ENCODE results near the gene TRRAP. TPM values are rescaled to one million over a fixed set of nuclear protein-coding genes. Genes with fewer than 3 reads are reported as not detected.

Gene TRRAP
- total and polyA plus RNA-seq, 2 of the 8 experiments (the other 6 are each of a cell fraction or from before 2014, with no cell fraction given) = 21.7 to 48.6 TPM

- ChIA-PET CTCF (ENCODE audit: partially characterized antibody) (interaction anchor here (0.8 to 1.2 kb wide), 5 partner anchors 14 to 24 kb away, joined by 3 to 6 read pairs (median 4); no protein-coding TSS in a partner anchor), POLR2A (ENCODE audit: partially characterized antibody) (interaction anchor here (1.6 kb wide), 1 partner anchor 11 kb away, joined by 3 read pairs; no protein-coding TSS in a partner anchor)
- H2AFZ ChIP-seq (ENCODE audit: low read length) = no peak overlapping the region
- DNase-seq (ENCODE audit: low read depth in 1 of 2, low spot score in 2 of 2) (no peak), FAIRE-seq (no peak)
- H2BK5ac ChIP-seq (ENCODE audit: low read depth, low read length) = no peak overlapping the region
- H3K23me2 ChIP-seq (ENCODE audit: low read depth, low read length) = no peaks in the 10 kb centered on the region
- H3K9me3 ChIP-seq (ENCODE audit: insufficient read depth in 2 of 2, low read depth in 1 of 2, low read length in 1 of 2) = no peaks in the 10 kb centered on the region
- H2AK5ac ChIP-seq (ENCODE audit: low read depth, low read length) = no peak overlapping the region
- no peak overlapping the region for H3K4me3 ChIP-seq (ENCODE audit: extremely low read depth in 1 of 4, insufficient read depth in 2 of 4, low read depth in 3 of 4, low read length in 4 of 4)
- no peaks in the 10 kb centered on the region for H3K4me1 ChIP-seq (replicated peaks in 1 of 4; ENCODE audit: control insufficient read depth in 3 of 4, insufficient read depth in 4 of 4, low read length in 3 of 4)
- H3K4me2 ChIP-seq (ENCODE audit: insufficient read depth in 1 of 2, low read depth in 2 of 2, low read length in 2 of 2) = no peak overlapping the region
- H3K56ac ChIP-seq (replicated peaks; ENCODE audit: insufficient read length, low read depth, low read length) = no peak overlapping the region
- 92% methylated on average over 25 of the region's 25 CpGs; no CpG with 5 or more reads in 1 of the 2 experiments for WGBS, 2 experiments (ENCODE audit: extremely low coverage in 1 of 2, insufficient coverage in 1 of 2, insufficient read length in 1 of 2, insufficient replicate concordance in 2 of 2, low coverage in 1 of 2, low lambda C conversion rate in 2 of 2, missing lambda C conversion rate in 1 of 2)
- no peak overlapping the region for H3K9ac ChIP-seq (replicated peaks in 1 of 4; ENCODE audit: extremely low read depth in 1 of 4, low read depth in 3 of 4, low read length in 3 of 4)
- no peak overlapping the region for H2BK12ac ChIP-seq (ENCODE audit: low read depth, low read length)
- H2BK15ac ChIP-seq (ENCODE audit: low read length) = no peak overlapping the region
- peaks cover 1 to 2% of the 10 kb centered on the region in 2 experiments for H4K20me1 ChIP-seq (replicated peaks in 1 of 2; ENCODE audit: control insufficient read depth in 1 of 2, insufficient read depth in 2 of 2, low read length in 2 of 2)
- no peak overlapping the region for H3K27ac ChIP-seq (ENCODE audit: low read depth, low read length)
- no peak overlapping the region; the same call in 1 of the 2 replicates for H4K8ac ChIP-seq (ENCODE audit: extremely low read depth, insufficient read depth, low read length)
- no peak overlapping the region for H4K91ac ChIP-seq (replicated peaks; ENCODE audit: insufficient read length, low read length)
- H3K14ac ChIP-seq (ENCODE audit: insufficient read length) = no peak overlapping the region
- H3K4ac ChIP-seq (replicated peaks; ENCODE audit: insufficient read length, low read depth, low read length) = no peak overlapping the region
- H3K36me3 ChIP-seq (ENCODE audit: control insufficient read depth in 2 of 4, insufficient read depth in 4 of 4, low read length in 3 of 4) = peaks cover 16 to 67% (median 42%) of the 10 kb centered on the region in 4 experiments; a peak in 6 of 8 replicates
- no peaks in the 10 kb centered on the region for H3K27me3 ChIP-seq (replicated peaks in 1 of 4; ENCODE audit: control insufficient read depth in 3 of 4, extremely low read depth in 1 of 4, insufficient read depth in 3 of 4, low read length in 3 of 4)
- no peaks in the 10 kb centered on the region; the same call in 1 of the 2 replicates for H3K79me1 ChIP-seq (ENCODE audit: low read depth, low read length)
- no peak overlapping the region for H4K5ac ChIP-seq (ENCODE audit: insufficient read length, low read depth, low read length)
- H2BK120ac ChIP-seq (replicated peaks; ENCODE audit: low read depth, low read length) = no peak overlapping the region
- H2BK20ac ChIP-seq (ENCODE audit: low read length) = no peak overlapping the region
- peaks cover 0 to 2% of the 10 kb centered on the region in 2 experiments; a peak in 1 of 4 replicates for H3K79me2 ChIP-seq (ENCODE audit: control insufficient read depth in 1 of 2, insufficient read depth in 2 of 2, low read length in 2 of 2)
- H3K18ac ChIP-seq (ENCODE audit: extremely low read depth, low read length) = no peak overlapping the region
- H3K23ac ChIP-seq (ENCODE audit: insufficient read length) = no peak overlapping the region
- TF ChIP-seq RXRA (IDR thresholded peaks at IDR 0.05; ENCODE audit: insufficient read depth, low read depth, low read length) (no peak), CBX5 (IDR thresholded peaks at IDR 0.05; ENCODE audit: low read depth, low read length) (no peak), RFX5 (IDR thresholded peaks at IDR 0.05; ENCODE audit: borderline replicate concordance, low read depth, low read length) (no peak), PHF8 (conservative IDR thresholded peaks at IDR 0.05; ENCODE audit: low read depth, low read length) (no peak), ATF2 (IDR thresholded peaks at IDR 0.05; ENCODE audit: low read length) (no peak), ZNF274 (IDR thresholded peaks at IDR 0.05; ENCODE audit: borderline replicate concordance, extremely low read depth, low read length) (no peak), SIN3A (conservative IDR thresholded peaks at IDR 0.05 in 1 of 2, IDR thresholded peaks at IDR 0.05 in 1 of 2; ENCODE audit: low read depth in 1 of 2, low read length in 2 of 2) (no peak), HDAC6 (IDR thresholded peaks at IDR 0.05; ENCODE audit: low read depth, low read length) (no peak), SP1 (IDR thresholded peaks at IDR 0.05; ENCODE audit: low read depth, low read length) (no peak)
Observed at GRCh38 chr7:99013266-99014112, 135.2 kb downstream of the TRRAP start.

All from H1 (cell line).